Fibroblast of upper back skin (primary cell): ENCODE measurements around the gene PLS1.
A peak's percentile ranks its signal among the peaks of the same experiment; 100 is the strongest.
"Not testable (repeated sequence)": the region's sequence is repeated elsewhere in the genome, so short reads cannot be mapped to it uniquely, and the experiment has no call there.

ENCODE experiments used
- DNase-seq: peaks from one replicate; pipeline ENCODE4 v3.0.0-alpha.2; 2013

PLS1 gene

DNA sequence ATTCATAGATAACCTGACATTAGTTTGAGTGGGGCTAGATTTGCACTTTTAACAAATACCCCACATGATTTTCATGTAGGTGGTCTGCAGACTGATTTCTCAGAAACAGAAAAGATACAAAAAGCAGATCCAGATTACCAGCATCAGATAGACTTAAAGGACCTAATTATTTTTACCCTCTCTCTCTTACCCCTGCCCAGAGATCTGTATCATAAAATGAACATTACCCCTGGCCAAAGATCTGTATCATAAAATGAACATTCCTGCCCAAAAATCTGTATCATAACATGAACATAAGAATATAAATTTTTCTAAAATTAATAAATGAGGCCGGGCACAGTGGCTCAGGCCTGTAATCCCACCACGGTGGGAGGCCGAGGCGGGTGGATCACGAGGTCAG, 113.0 kb downstream of the PLS1 start:
- no peak for DNase-seq

DNA sequence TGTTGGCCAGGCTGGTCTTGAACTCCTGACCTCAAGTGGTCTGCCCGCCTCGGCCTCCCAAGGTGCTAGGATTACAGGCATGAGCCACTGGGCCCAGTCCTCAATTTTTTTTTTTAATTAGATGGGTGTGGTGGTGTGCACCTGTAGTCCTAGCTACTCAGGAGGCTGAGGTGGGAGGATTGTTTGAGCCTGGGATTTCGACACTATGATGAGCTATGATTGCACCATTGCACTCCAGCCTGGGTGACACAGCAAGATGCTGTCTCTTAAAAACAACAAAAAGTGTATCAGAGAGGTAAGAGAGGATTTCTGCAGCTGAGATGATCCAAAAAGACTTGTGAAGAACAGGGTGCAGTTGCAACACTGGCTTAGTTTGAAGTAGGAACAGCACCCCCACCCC, 118.7 kb downstream of the PLS1 start:
- not testable (repeated sequence) for DNase-seq

DNA sequence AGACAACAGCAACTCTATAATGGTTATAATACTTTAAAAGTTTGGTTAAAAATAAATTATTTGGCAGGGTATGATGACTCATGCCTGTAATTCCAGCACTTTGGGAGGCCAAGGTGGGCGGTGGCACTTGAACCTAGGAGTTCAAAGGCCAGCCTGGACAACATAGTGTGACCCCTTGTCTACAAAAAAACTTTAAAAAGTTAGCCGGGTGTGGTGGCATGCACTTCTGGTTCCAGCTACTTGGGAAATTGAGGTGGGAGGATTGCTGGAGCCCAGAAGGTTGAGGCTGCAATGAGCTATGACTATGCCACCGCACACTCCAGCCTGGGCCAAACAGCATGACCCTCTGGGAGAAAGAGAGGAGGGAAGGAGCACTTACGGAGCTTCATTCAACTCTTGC, 119.9 kb downstream of the PLS1 start:
- DNase-seq, result no peak

DNA sequence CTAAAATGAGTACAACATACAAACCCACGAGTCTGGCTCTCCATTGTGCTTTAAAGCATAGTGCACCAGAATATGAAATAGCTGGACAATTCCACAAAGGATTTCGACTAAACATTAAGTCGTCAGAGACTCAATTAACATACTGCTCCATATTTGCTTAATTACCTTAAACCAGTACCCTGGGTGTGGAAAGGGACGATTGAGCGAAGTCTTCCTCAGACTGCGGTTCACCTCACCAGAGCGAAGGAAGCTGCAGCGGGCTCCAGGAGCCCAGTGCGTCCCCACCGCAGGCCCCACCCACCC, 127.4 kb downstream of the PLS1 start:
- no peak for DNase-seq

DNA sequence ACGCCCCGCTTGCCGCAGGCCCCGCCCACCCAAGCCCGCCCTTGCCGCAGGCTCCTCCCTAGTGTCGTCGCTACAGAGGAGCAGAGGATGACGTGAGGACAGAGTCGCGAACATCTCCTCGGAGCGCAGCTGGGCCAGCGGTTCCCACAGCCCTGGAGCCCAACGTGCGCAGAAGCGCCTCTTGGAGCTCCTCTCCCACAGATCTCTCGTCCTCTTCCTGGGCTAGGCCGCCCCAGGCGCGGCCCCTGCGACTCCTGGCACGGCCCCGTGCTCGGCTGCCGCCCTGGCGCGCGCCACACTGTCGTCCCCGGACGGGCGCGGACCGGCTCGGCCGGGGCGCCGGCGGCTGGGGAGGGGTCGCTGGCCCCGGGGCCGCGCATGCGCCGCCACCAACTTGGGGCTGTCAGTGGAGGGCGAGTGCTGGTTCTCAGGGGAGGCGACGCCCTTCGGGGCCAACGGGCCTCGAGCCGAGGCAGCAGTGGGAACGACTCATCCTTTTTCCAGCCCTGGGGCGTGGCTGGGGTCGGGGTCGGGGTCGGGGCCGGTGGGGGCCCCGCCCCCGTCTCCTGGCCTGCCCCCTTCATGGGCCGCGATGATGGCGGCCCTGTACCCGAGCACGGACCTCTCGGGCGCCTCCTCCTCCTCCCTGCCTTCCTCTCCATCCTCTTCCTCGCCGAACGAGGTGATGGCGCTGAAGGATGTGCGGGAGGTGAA, 127.9 kb downstream of the PLS1 start, which contains the start of gene TRPC1:
Gene TRPC1, plus strand, starts transcription at position 67 of the 714 bp plus-strand sequence. Its CDS starts 526 bp downstream, at position 593.
- peak; percentile 71 for DNase-seq

DNA sequence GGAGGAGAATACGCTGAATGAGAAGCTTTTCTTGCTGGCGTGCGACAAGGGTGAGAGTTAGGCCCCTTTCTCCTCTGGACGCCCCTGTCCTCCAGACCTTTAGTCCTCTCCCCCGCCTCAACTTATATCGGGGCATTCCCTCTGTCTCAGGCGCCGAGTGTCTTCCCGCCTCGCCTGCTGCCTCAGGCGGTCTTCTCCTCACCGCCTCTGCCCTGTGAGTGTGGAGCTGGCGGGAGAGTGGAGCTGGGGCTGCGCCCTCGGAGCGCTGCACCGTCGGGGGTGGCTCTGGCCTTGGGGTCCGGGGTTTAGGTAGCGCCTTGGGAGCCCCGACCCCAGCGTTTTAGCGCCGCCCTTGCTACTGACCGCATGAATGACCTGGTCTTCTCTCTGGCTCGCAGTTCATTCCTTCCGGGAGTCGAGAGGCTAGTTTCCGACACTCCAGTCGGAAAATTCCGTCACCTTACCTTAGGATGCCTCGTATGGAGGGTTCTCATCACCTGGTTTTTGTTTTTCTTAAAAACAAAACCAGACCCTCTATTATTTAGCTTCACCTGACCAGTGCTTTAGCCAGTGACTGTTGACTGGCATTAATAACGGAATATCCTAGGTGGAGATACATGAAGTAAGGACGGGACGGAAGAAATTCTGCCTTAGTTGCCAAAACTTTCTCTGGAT, 128.6 kb downstream of the PLS1 start:
- no peak for DNase-seq

DNA sequence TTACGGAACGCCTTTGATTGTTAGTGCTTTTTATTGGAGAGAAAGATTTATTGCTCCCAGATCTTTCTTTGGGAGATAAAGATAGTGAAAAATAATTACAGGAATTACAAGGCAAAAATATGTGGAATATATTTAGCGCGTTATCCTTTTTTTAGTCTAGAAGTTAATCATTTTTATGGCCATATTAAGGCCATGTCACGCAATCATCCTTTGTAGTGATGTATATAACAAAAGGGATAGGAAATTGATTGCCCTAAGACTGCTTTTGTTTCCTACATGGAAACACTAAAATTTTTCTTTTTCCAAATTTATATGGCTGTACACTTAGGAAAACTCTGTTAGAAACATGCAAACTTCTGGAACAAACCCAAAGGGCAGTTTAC, 129.2 kb downstream of the PLS1 start:
- DNase-seq, result no peak

DNA sequence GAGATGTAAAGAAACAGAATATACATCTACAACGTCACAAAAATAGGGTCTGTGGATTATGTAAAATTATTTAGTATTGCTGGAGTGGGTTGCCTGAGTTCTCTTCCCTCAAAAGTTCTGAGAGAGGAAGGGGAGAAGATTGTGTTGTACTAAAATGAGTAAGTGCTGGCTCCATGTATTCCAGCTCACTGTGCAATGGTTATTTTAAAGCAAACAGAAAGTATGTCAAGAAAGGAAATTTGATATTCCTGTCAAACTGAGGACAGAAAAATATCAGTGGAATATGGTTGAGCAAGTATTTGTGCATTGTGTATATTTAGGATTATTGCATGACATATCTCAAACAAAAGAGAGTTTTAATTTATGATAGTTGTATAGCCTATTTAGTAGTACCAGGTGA, 129.8 kb downstream of the PLS1 start:
- DNase-seq, result no peak

DNA sequence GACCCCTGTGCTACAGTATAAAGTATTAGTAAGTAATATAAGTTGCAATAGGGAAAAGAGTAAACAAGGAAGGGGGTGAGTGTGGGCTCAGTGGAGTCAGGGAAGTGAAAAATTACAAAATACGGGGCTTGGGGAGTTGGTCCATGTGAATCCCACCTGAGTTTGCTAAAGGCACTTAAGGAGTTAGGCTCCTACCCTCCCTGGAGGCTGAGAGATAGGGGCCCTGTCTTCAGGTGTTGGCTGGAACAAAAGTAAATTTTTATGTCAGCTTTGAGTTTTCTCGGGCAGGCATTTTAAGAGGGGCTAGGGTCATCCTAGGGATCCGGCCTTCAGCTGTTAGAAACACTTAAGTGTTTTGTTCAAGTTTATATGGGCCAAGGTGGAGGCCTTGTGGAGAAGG, 135.9 kb downstream of the PLS1 start:
- no peak for DNase-seq

DNA sequence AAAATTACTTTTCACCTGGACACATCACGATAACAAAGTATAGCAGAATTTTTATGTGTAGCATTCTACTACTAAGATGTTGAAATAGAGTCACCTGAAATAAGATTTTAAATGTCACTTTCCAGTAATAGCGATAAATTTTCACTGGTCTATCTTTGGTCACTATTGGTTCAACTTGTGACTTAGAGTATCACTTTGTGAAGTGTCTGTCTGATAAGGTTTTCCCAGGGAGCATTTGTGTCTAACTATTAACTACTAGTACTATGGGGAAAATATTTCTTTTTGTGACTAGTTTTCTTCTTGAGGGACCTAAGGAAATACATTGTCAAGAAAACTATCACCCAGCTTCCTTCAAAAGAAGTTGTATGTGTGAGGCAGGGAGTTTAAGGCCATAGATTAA, 138.6 kb downstream of the PLS1 start:
- no peak for DNase-seq

DNA sequence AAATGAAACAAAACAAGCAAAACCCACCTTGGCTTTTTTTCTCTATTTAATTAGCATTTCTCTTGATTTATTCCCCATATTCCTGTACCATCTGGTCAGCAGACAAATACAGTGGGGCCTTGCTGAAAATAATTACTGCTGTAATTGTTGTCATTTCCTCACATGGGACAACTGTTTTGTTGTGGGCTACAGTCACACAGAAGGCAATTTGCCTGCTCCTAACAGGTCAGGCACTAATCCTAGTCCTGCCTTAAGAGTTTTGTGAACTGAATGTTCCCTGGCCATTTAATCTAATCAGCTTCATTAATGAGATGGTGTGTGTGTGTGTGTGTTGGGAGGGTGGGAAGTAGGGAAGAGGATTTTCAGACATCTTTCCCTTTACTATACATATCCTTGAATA, 139.3 kb downstream of the PLS1 start:
- no peak for DNase-seq

DNA sequence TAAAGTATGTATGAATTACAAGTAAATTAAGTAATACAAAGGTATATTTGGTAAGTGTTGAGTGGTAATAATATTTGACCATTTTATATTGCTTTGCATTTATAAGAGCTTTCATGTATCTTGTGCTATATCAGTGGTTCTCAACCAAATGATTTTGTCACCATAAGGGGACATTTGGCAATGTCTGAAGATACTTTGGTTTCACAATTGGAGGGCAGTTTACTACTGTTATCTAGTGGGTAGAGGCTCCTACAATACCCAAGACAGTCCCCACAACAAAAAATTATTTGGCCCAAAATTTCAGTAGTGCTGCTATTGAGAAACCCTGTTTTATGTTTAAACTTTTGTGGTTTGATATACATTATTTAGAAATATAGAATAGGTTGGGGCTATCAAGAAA, 142.2 kb downstream of the PLS1 start:
- no peak for DNase-seq

DNA sequence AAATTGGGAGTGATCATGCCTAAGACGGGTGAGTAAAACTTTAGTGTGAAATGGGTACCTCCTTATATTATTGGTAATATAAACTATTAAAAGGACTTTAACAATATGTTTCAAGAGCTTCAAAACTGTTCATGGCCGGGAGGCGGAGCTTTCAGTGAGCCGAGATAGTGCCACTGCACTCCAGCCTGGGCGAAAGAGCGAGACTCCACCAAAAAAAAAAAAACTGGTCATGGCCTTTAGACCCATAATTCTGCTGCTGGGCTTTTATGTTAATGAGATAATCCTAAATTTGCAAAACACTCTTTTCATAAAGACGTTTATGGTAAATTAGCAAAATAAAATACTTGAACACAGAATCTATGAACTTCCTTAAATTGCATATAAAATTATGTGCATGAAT, 150.5 kb downstream of the PLS1 start:
- DNase-seq, result no peak

DNA sequence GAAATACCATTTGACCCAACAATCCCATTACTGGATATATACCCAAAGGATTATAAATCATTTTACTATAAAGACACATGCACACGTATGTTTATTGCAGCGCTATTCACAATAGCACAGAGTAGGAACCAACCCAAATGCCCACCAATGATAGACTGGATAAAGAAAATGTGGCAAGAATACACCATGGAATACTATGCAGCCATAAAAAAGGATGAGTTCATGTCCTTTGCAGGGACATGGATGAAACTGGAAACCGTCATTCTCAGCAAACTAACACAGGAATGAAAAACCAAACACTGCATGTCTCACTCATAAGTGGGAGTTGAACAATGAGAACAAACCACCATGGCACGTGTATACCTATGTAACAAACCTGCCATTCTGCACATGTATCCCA, 154.3 kb downstream of the PLS1 start:
- not testable (repeated sequence) for DNase-seq

DNA sequence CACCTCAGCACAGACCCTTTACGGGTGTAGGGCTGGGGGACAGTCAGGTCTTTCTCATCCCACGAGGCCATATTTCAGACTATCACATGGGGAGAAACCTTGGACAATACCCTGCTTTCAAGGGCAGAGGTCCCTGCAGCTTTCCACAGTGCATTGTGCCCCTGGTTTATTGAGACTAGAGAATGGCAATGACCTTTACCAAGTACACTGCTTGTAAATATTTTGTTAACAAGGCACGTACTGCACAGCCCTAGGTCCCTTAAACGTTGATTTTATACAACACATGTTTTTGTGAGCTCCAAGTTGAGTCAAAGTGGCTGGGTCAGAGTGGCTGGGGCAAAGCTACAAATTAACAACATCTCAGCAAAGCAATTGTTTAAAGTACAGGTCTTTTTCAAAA, 156.4 kb downstream of the PLS1 start:
- DNase-seq, result not testable (repeated sequence)

DNA sequence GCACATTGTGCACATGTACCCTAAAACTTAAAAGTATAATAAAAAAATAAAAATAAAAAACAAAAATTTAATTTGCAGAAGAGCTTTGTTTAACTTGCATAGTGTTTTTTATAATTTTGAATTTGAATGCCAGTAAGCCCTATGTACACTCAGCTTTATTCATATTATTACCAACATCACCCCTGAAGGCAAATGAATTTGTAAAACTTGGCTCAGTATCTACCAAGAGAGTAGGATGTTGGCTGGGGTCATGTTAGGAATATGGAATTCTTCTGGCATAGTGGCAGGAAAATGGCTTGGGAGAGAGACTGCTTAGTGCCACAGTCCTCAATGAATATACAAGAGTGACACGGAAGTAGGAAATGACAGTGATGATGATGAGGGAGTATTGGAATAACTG, 158.3 kb downstream of the PLS1 start:
- DNase-seq, result no peak
